ENCODE data around the gene FSCN2.

Gene FSCN2

GRCh38 chr17:81542431-81543338, 14.5 kb downstream of the FSCN2 start:
- no peak for DNase-seq

- no peak for DNase-seq
Observed at GRCh38 chr17:81543339-81543675, 15.1 kb downstream of the FSCN2 start.

GRCh38 chr17:81543756-81544155, 15.6 kb downstream of the FSCN2 start:
- no peak for DNase-seq

- DNase-seq, result no peak
Observed at GRCh38 chr17:81544281-81544974, 16.3 kb downstream of the FSCN2 start.

GRCh38 chr17:81545160-81545949, 17.2 kb downstream of the FSCN2 start:
- DNase-seq, result no peak

GRCh38 chr17:81546906-81547613, 18.9 kb downstream of the FSCN2 start:
- no peak for DNase-seq

GRCh38 chr17:81547614-81547982, 19.4 kb downstream of the FSCN2 start:
- no peak for DNase-seq

GRCh38 chr17:81549031-81549557, 20.9 kb downstream of the FSCN2 start:
- no peak for DNase-seq

- no peak for DNase-seq
Observed at GRCh38 chr17:81549826-81550225, 21.6 kb downstream of the FSCN2 start.

GRCh38 chr17:81550285-81550684, 22.1 kb downstream of the FSCN2 start:
- DNase-seq, result no peak

- no peak for DNase-seq
Observed at GRCh38 chr17:81550830-81551457, 22.8 kb downstream of the FSCN2 start.

- no peak for DNase-seq
Observed at GRCh38 chr17:81551458-81552243, 23.5 kb downstream of the FSCN2 start.

- DNase-seq, result peak; percentile 82
Observed at GRCh38 chr17:81552244-81553017, 24.3 kb downstream of the FSCN2 start, which contains the start of gene FAAP100. Gene FAAP100 (minus strand): TSS chr17:81552353. CDS start chr17:81552330, 23 bp downstream.

GRCh38 chr17:81553018-81553615, 24.9 kb downstream of the FSCN2 start:
- peak; percentile 81 for DNase-seq

GRCh38 chr17:81553616-81554181, 25.5 kb downstream of the FSCN2 start:
- DNase-seq, result no peak

- DNase-seq, result no peak
Observed at GRCh38 chr17:81556175-81556691, 28.1 kb downstream of the FSCN2 start.

- DNase-seq, result no peak
Observed at GRCh38 chr17:81556863-81557262, 28.7 kb downstream of the FSCN2 start.

GRCh38 chr17:81557276-81558114, 29.3 kb downstream of the FSCN2 start:
- no peak for DNase-seq

Data from stimulated activated CD4-positive, alpha-beta T cell treated with anti-CD3 and anti-CD28 coated beads, Interleukin-1b, Interleukin-23, amount 100 ng/mL, for 48 hours (primary cell).